Measurements from ENCODE around the gene NUCB1.

NUCB1 gene

GRCh38 chr19:48964205-48965039 is 64.3 kb downstream of the NUCB1 start:
- peak; percentile 65 for DNase-seq

DNA sequence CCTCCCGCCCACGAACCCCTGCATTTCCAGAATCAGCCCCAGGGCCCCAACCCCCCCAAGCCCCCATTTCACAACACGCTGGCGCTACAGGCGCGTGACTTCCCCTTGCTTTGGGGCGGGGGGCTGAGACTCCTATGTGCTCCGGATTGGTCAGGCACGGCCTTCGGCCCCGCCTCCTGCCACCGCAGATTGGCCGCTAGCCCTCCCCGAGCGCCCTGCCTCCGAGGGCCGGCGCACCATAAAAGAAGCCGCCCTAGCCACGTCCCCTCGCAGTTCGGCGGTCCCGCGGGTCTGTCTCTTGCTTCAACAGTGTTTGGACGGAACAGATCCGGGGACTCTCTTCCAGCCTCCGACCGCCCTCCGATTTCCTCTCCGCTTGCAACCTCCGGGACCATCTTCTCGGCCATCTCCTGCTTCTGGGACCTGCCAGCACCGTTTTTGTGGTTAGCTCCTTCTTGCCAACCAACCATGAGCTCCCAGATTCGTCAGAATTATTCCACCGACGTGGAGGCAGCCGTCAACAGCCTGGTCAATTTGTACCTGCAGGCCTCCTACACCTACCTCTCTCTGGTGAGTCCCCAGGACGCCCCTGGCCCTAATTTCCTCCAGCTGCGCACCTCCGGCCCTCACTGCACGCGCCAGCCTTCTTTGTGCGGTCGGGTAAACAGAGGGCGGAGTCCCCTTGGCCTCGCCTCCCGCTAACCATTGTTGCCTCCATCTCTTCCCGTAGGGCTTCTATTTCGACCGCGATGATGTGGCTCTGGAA is 65.1 kb downstream of the NUCB1 start, which contains the start of gene FTL:
Gene FTL (plus strand): TSS at position 270 of the 766 bp plus-strand sequence. CDS start 199 bp downstream, at position 469.
- peak; percentile 97 for DNase-seq

DNA sequence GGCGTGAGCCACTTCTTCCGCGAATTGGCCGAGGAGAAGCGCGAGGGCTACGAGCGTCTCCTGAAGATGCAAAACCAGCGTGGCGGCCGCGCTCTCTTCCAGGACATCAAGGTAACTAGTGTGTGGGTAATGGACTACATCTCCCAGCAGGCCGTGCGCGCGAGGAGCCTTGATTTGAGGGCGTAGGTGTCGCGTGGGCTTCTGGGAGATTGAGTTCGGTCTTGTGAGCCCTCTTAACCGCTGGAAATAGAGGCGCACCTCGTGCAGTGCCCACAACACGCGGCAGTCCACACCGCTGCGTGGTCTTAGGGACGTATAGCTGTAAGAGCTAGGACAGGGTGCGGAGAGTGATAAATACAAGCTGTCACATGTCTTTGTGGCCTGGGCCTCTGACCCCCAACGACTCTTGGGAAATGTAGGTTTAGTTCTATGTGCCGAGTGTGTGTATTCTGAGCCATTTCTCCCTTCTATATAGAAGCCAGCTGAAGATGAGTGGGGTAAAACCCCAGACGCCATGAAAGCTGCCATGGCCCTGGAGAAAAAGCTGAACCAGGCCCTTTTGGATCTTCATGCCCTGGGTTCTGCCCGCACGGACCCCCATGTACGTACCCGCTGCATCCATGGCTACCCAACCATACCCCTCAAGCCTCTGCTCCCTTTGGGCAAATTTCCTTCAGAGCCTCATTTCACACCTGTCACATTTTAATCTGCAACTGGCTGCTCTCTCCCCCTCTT is 65.9 kb downstream of the NUCB1 start:
- DNase-seq, result peak; percentile 75

- no peak for DNase-seq
These were observed 66.6 kb downstream of the NUCB1 start for GRCh38 chr19:48966541-48967345.

DNA sequence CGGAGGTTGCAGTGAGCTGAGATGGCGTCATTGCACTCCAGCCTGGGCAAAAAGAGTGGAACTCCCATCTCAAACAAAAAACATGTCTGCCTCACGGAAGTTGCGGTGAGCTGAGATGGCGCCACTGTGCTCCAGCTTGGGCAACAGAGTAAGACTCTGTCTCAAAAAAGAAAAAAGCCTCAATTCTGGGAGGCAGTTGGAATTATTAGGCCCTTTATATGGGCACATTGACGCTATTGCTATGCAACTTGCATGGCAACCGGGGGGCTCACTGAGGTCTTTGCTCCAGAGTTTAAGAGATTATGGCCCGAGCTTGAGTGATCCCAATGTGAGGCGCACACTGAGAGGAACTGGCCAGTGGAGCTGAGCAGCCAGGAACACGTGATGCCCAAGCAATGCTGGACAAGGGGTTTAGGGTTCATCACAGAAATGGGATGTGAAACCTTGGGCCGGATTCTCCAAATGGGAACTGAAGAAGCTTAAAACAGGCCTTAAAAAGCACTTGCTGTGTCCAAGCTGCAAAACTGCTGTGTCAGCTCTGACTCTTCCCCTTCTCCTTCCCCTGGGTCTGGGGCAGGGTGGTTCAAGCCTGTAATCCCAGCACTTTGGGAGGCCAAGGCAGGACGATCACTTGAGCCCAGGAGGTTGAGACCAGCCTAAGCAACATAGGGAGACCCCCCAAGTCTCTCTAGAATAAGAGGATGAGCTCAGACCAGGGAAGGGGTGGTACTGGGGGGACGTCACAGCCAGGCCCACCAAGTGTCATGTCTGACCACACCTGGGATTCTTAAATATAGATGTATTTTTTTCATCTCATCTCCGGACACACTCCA is 67.5 kb downstream of the NUCB1 start:
- DNase-seq, result peak; percentile 39

DNA sequence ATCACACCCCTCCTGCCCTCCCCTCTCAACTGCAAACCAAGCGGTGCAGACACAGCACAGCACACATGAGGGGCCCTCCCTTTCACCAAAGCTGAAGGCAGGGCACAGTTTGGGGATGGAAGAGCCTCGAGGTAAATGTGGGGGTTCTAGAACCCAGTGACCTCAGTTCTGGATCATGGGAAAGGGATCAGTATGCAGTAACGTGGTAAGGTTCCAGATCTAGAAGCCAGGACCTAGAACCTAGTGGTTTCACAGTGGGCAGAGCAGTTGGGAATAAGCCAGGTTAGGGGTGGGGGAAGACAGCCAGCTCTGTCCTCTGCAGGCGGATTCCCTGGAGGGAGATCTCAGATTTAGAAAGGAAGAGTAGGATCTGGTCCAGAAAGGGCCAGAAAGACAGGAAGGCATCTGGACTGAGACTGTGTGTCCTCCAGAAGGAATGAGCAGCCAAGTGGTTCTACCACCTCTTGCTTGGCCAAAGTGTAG is 68.1 kb downstream of the NUCB1 start:
- DNase-seq, result no peak

DNA sequence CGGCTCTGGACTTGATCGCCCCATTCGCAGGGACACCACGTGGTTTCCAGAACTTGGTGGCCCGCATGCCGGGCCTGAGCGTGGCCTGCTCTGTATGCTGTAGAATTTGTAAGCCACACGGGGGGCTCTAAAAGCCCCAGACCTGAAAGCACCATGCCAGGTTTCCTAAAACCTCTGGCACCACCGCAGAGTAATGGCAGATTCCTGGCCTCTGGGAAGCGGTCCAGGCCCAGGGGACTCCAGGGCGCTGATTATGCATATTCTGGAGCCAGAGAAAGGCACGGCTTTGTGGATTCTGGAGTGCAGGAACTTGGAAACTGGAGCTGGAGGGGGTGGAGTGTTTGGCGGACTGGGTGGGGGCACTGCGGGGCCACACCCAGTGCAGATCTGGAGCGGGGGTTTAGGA is 68.7 kb downstream of the NUCB1 start:
- no peak for DNase-seq

GRCh38 chr19:48969276-48970138 is 69.4 kb downstream of the NUCB1 start:
- peak; percentile 39 for DNase-seq

GRCh38 chr19:48970139-48970766 is 70.1 kb downstream of the NUCB1 start:
- no peak for DNase-seq

DNA sequence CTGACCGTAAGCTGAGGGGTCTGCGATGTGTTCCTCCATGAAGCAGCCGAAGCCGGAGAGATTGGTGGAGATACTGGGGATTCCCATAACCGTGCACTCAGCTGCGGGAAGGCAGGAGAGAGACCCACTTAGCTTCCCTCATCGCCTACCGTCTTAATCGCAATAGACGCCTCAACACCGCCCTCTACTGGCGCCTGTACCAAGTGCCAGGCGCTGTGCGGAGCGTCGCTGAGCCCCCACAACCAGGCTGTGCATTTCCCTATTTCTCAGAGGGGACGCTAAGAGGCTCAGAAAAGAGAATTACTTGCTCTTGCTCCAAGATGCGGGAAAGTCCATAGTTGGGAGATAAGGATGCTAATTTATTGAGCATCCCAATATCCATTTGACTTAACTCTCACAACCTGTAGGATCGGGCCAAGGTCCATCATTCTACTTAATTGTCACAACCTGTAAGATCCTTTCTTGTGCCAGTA is 70.8 kb downstream of the NUCB1 start:
- peak; percentile 72 for DNase-seq
